ENCODE results near the gene SHD. TPM values are rescaled to one million over a fixed set of nuclear protein-coding genes. Genes with fewer than 3 reads are reported as not detected.
"Not testable (repeated sequence)": the region's sequence is repeated elsewhere in the genome, so short reads cannot be mapped to it uniquely, and the experiment has no call there.

Gene SHD
- total and polyA plus RNA-seq, 2 of the 8 experiments (the other 6 are each of a cell fraction or from before 2014, with no cell fraction given), result 5.8 to 10.7 TPM

DNA sequence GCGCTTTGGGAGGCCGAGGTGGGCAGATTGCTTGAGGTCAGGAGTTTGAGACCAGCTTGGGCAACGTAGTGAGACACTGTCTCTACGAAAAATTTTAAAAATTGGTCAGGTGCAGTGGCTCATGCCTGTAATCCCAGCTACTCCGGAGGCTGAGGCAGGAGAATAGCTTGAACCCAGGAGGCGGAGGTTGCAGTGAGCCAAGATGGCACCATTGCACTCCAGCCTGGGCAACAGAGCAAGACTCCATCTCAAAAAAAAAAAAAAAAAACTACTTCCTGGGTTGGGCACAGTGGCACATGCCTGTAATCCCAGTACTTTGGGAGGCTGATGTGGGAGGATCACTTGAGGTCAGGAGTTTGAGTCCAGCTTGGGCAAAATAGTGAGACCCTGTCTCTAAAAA, 47.5 kb upstream of the SHD start:
- H3K23me2 ChIP-seq (ENCODE audit: low read depth, low read length); H2BK15ac ChIP-seq (ENCODE audit: low read length); H3K79me2 ChIP-seq (ENCODE audit: control insufficient read depth in 1 of 2, insufficient read depth in 2 of 2, low read length in 2 of 2); H3K23ac ChIP-seq (ENCODE audit: insufficient read length); H3K9ac ChIP-seq (replicated peaks in 1 of 4; ENCODE audit: extremely low read depth in 1 of 4, low read depth in 3 of 4, low read length in 3 of 4); H4K5ac ChIP-seq (ENCODE audit: insufficient read length, low read depth, low read length); H3K27ac ChIP-seq (ENCODE audit: low read depth, low read length); H4K20me1 ChIP-seq (replicated peaks in 1 of 2; ENCODE audit: control insufficient read depth in 1 of 2, insufficient read depth in 2 of 2, low read length in 2 of 2); H3K18ac ChIP-seq (ENCODE audit: extremely low read depth, low read length); H3K4me1 ChIP-seq (replicated peaks in 1 of 4; ENCODE audit: control insufficient read depth in 3 of 4, insufficient read depth in 4 of 4, low read length in 3 of 4); H3K27me3 ChIP-seq (replicated peaks in 1 of 4; ENCODE audit: control insufficient read depth in 3 of 4, extremely low read depth in 1 of 4, insufficient read depth in 3 of 4, low read length in 3 of 4); H3K4ac ChIP-seq (replicated peaks; ENCODE audit: insufficient read length, low read depth, low read length); H4K91ac ChIP-seq (replicated peaks; ENCODE audit: insufficient read length, low read length); H2AFZ ChIP-seq (ENCODE audit: low read length); H3K56ac ChIP-seq (replicated peaks; ENCODE audit: insufficient read length, low read depth, low read length); H2BK12ac ChIP-seq (ENCODE audit: low read depth, low read length); H2BK20ac ChIP-seq (ENCODE audit: low read length); H3K9me3 ChIP-seq (ENCODE audit: insufficient read depth in 2 of 2, low read depth in 1 of 2, low read length in 1 of 2); H4K8ac ChIP-seq (ENCODE audit: extremely low read depth, insufficient read depth, low read length); H3K14ac ChIP-seq (ENCODE audit: insufficient read length); H2BK120ac ChIP-seq (replicated peaks; ENCODE audit: low read depth, low read length); H3K4me2 ChIP-seq (ENCODE audit: insufficient read depth in 1 of 2, low read depth in 2 of 2, low read length in 2 of 2); H3K36me3 ChIP-seq (ENCODE audit: control insufficient read depth in 2 of 4, insufficient read depth in 4 of 4, low read length in 3 of 4); DNase-seq (ENCODE audit: low read depth in 1 of 2, low spot score in 2 of 2); H3K79me1 ChIP-seq (ENCODE audit: low read depth, low read length); H2BK5ac ChIP-seq (ENCODE audit: low read depth, low read length); H2AK5ac ChIP-seq (ENCODE audit: low read depth, low read length); H3K4me3 ChIP-seq (ENCODE audit: extremely low read depth in 1 of 4, insufficient read depth in 2 of 4, low read depth in 3 of 4, low read length in 4 of 4); FAIRE-seq: not testable (repeated sequence)
- CTCF ChIA-PET (ENCODE audit: partially characterized antibody), result interaction anchor here (0.7 to 4.4 kb wide), 5 partner anchors 9 to 123 kb away, joined by 3 to 25 read pairs (median 12); no protein-coding TSS in a partner anchor
- WGBS, 2 experiments (ENCODE audit: extremely low coverage in 1 of 2, insufficient coverage in 1 of 2, insufficient read length in 1 of 2, insufficient replicate concordance in 2 of 2, low coverage in 1 of 2, low lambda C conversion rate in 2 of 2, missing lambda C conversion rate in 1 of 2), result 94% methylated on average over 6 of the region's 6 CpGs; no CpG with 5 or more reads in 1 of the 2 experiments
- POLR2A ChIA-PET (ENCODE audit: partially characterized antibody), result interaction anchor here (0.6 to 0.9 kb wide), 3 partner anchors 15 to 94 kb away, joined by 3 to 5 read pairs (median 3); partner anchors contain the start of gene YJU2

DNA sequence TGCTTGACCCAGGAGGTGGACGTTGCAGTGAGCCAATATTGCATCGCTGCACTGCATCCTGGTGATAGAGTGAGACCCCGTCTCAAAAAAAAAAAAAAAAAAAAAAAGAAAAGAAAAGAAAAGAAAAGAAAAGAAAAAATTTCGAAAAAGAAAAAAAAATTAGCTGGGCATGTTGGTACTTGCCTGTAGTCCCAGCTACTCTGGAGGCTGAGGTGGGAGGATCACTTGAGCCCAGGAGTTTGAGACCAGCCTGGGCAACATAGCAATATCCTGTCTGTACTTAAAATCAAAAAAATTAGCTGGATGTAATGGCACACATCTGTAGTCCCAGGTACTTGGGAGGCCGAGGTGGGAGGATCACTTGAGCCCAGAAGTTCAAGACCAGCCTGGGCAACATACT, 46.9 kb upstream of the SHD start:
- WGBS, 2 experiments (ENCODE audit: extremely low coverage in 1 of 2, insufficient coverage in 1 of 2, insufficient read length in 1 of 2, insufficient replicate concordance in 2 of 2, low coverage in 1 of 2, low lambda C conversion rate in 2 of 2, missing lambda C conversion rate in 1 of 2), result 80 to 100% methylated on average over 1 to 3 of the region's 5 CpGs
- not testable (repeated sequence) for H3K79me1 ChIP-seq (ENCODE audit: low read depth, low read length); H3K23ac ChIP-seq (ENCODE audit: insufficient read length); H3K4ac ChIP-seq (replicated peaks; ENCODE audit: insufficient read length, low read depth, low read length); H4K5ac ChIP-seq (ENCODE audit: insufficient read length, low read depth, low read length); H3K18ac ChIP-seq (ENCODE audit: extremely low read depth, low read length); H4K20me1 ChIP-seq (replicated peaks in 1 of 2; ENCODE audit: control insufficient read depth in 1 of 2, insufficient read depth in 2 of 2, low read length in 2 of 2); H3K9me3 ChIP-seq (ENCODE audit: insufficient read depth in 2 of 2, low read depth in 1 of 2, low read length in 1 of 2); H2BK20ac ChIP-seq (ENCODE audit: low read length); H3K23me2 ChIP-seq (ENCODE audit: low read depth, low read length); H3K27me3 ChIP-seq (replicated peaks in 1 of 4; ENCODE audit: control insufficient read depth in 3 of 4, extremely low read depth in 1 of 4, insufficient read depth in 3 of 4, low read length in 3 of 4); H2AFZ ChIP-seq (ENCODE audit: low read length); H4K91ac ChIP-seq (replicated peaks; ENCODE audit: insufficient read length, low read length); H3K4me2 ChIP-seq (ENCODE audit: insufficient read depth in 1 of 2, low read depth in 2 of 2, low read length in 2 of 2); H3K14ac ChIP-seq (ENCODE audit: insufficient read length); H2AK5ac ChIP-seq (ENCODE audit: low read depth, low read length); H2BK12ac ChIP-seq (ENCODE audit: low read depth, low read length); H2BK120ac ChIP-seq (replicated peaks; ENCODE audit: low read depth, low read length); H3K79me2 ChIP-seq (ENCODE audit: control insufficient read depth in 1 of 2, insufficient read depth in 2 of 2, low read length in 2 of 2); H3K56ac ChIP-seq (replicated peaks; ENCODE audit: insufficient read length, low read depth, low read length); DNase-seq (ENCODE audit: low read depth in 1 of 2, low spot score in 2 of 2); H3K27ac ChIP-seq (ENCODE audit: low read depth, low read length); FAIRE-seq; H2BK5ac ChIP-seq (ENCODE audit: low read depth, low read length); H3K4me3 ChIP-seq (ENCODE audit: extremely low read depth in 1 of 4, insufficient read depth in 2 of 4, low read depth in 3 of 4, low read length in 4 of 4); H3K36me3 ChIP-seq (ENCODE audit: control insufficient read depth in 2 of 4, insufficient read depth in 4 of 4, low read length in 3 of 4); H3K9ac ChIP-seq (replicated peaks in 1 of 4; ENCODE audit: extremely low read depth in 1 of 4, low read depth in 3 of 4, low read length in 3 of 4); H2BK15ac ChIP-seq (ENCODE audit: low read length); H4K8ac ChIP-seq (ENCODE audit: extremely low read depth, insufficient read depth, low read length); H3K4me1 ChIP-seq (replicated peaks in 1 of 4; ENCODE audit: control insufficient read depth in 3 of 4, insufficient read depth in 4 of 4, low read length in 3 of 4)
- ChIA-PET CTCF (ENCODE audit: partially characterized antibody) (interaction anchor here (0.6 to 4.4 kb wide), 12 partner anchors 10 to 292 kb away, joined by 3 to 25 read pairs (median 4); no protein-coding TSS in a partner anchor), POLR2A (ENCODE audit: partially characterized antibody) (interaction anchor here (0.6 to 1.9 kb wide), 5 partner anchors 15 to 247 kb away, joined by 3 to 8 read pairs (median 5); partner anchors contain the start of genes EEF2 and YJU2)
